Endothelial cell of umbilical vein (primary cell): Measurements from ENCODE around the gene GNB1. TPM values are rescaled to one million over a fixed set of nuclear protein-coding genes. Genes with fewer than 3 reads are reported as not detected.

Experiments used
- BruUV-seq: library from RNA; stranded (reverse); fragments of 400-500 nt; replicated peaks from 2 replicates; lab custom pipeline; 2021; lab: Mats Ljungman, UMichigan
- CTCF ChIA-PET: fragments of 300-600, 350-600 bp; sonication (Branson Sonifier 250); formaldehyde crosslinking; loops from one replicate; lab custom pipeline; 2021; ENCODE audit warnings: antibody characterized with exemption, inconsistent platforms; lab: Charles Lee
- POLR2A ChIA-PET: fragments of 300-600, 350-600 bp; sonication (Branson Sonifier 250); formaldehyde crosslinking; loops from one replicate; lab custom pipeline; 2021; ENCODE audit warnings: antibody characterized with exemption, inconsistent platforms; lab: Charles Lee
- DNase-seq: peaks from one replicate; pipeline ENCODE4 v3.0.0-alpha.2; 2011; ENCODE audit warnings: low read depth, low spot score
- FAIRE-seq: peaks from 2 replicates; lab custom pipeline; 2011; peaks lifted over from hg19 to GRCh38; lab: Jason Lieb, UNC
- H2AFZ ChIP-seq: 2 replicates; pipeline ENCODE4 v1.6.0; 2012; ENCODE audit warnings: low read depth, low read length, control low read depth, inconsistent platforms
- H3K27ac ChIP-seq: 2 replicates; pipeline ENCODE4 v1.5.1; 2011; ENCODE audit warnings: low read depth, mild to moderate bottlenecking, control low read depth, low read length, moderate library complexity; ENCODE audit not compliant: insufficient read depth
- H3K27me3 ChIP-seq, 2 experiments: 2 replicates each; pipeline versions ENCODE4 v1.6.0 to v1.6.1; 2011; ENCODE audit warnings: low read length in 2 of 2, mixed read lengths in 1 of 2; ENCODE audit not compliant: control insufficient read depth in 2 of 2, insufficient read depth in 2 of 2
- H3K36me3 ChIP-seq, 2 experiments: 2 replicates in 1 of 2; 3 replicates in 1 of 2; pipeline ENCODE4 v1.5.1; 2011; ENCODE audit warnings: low read length in 2 of 2, mild to moderate bottlenecking in 1 of 2, moderate library complexity in 1 of 2; ENCODE audit not compliant: control insufficient read depth in 2 of 2, insufficient read depth in 2 of 2; ENCODE audit errors: extremely low read depth in 1 of 2
- H3K4me1 ChIP-seq: 3 replicates; pipeline ENCODE4 v1.5.1; 2011; ENCODE audit warnings: mild to moderate bottlenecking, low read length; ENCODE audit not compliant: control insufficient read depth, insufficient read depth; ENCODE audit errors: extremely low read depth
- H3K4me2 ChIP-seq: 2 replicates; pipeline ENCODE4 v1.6.1; 2011; ENCODE audit warnings: low read length, control low read depth, mixed read lengths; ENCODE audit not compliant: insufficient read depth
- H3K4me3 ChIP-seq, 3 experiments: fragments of 200-600 bp in 1 of 3; sonication (generic), shearing (Covaris generic) in 1 of 3; replicated peaks in 1 of 3; 2 replicates each; pipeline ENCODE4 v1.5.1; 2011 to 2016; ENCODE audit warnings: control low read depth in 3 of 3, low read length in 3 of 3, mild to moderate bottlenecking in 2 of 3, inconsistent platforms in 1 of 3, low read depth in 1 of 3, moderate library complexity in 1 of 3; ENCODE audit not compliant: insufficient read depth in 1 of 3
- H3K79me2 ChIP-seq: 2 replicates; pipeline ENCODE4 v1.6.0; 2012; ENCODE audit warnings: low read length, inconsistent platforms; ENCODE audit not compliant: control insufficient read depth, insufficient read depth
- H3K9ac ChIP-seq: replicated peaks from 2 replicates; pipeline ENCODE3; 2011; ENCODE audit warnings: low read length, control low read depth; ENCODE audit not compliant: insufficient read depth; ENCODE audit errors: extremely low read depth
- H3K9me1 ChIP-seq: replicated peaks from 3 replicates; pipeline ENCODE4 v1.6.0; 2011; ENCODE audit warnings: mild to moderate bottlenecking, low read length; ENCODE audit not compliant: control insufficient read depth, insufficient read depth; ENCODE audit errors: extremely low read depth
- H3K9me3 ChIP-seq: replicated peaks from 2 replicates; pipeline ENCODE4 v1.5.1; 2012; ENCODE audit warnings: low read length, inconsistent platforms; ENCODE audit not compliant: control insufficient read depth, insufficient read depth
- H4K20me1 ChIP-seq: replicated peaks from 2 replicates; pipeline ENCODE3; 2011; ENCODE audit warnings: mild to moderate bottlenecking, low read length; ENCODE audit not compliant: control insufficient read depth, insufficient read depth; ENCODE audit errors: extremely low read depth
- EZH2 ChIP-seq: IDR thresholded peaks from 2 replicates; pipeline ENCODE4 v1.6.1; 2012; ENCODE audit warnings: borderline replicate concordance, low read depth, mild to moderate bottlenecking, moderate library complexity, low read length, inconsistent platforms; ENCODE audit not compliant: severe bottlenecking
- FOS ChIP-seq: IDR thresholded peaks from 2 replicates; pipeline ENCODE4 v1.6.1; 2011; ENCODE audit warnings: mild to moderate bottlenecking, low read length, moderate library complexity, borderline replicate concordance; ENCODE audit not compliant: insufficient read depth
- GATA2 ChIP-seq: IDR thresholded peaks from 2 replicates; pipeline ENCODE4 v1.7.0; 2011; ENCODE audit warnings: low read depth, mild to moderate bottlenecking, moderate library complexity, mixed read lengths, low read length; ENCODE audit not compliant: insufficient read length, insufficient read depth
- JUN ChIP-seq: IDR thresholded peaks from 2 replicates; pipeline ENCODE4 v1.6.1; 2011; ENCODE audit warnings: borderline replicate concordance, low read depth; ENCODE audit not compliant: insufficient read length, insufficient read depth
- MYC ChIP-seq: IDR thresholded peaks from one replicate; pipeline ENCODE4 v1.6.1; 2011; ENCODE audit warnings: mild to moderate bottlenecking, low read depth, low read length
- POLR2A ChIP-seq: IDR thresholded peaks from 2 replicates; pipeline ENCODE4 v1.6.1; 2012; ENCODE audit warnings: low read depth, mild to moderate bottlenecking, control low read depth, low read length
- POLR2AphosphoS5 ChIP-seq: IDR thresholded peaks from 2 replicates; pipeline ENCODE4 v1.6.1; 2012; ENCODE audit warnings: low read depth, mild to moderate bottlenecking, control low read depth, low read length, moderate library complexity; ENCODE audit not compliant: insufficient read depth
- dilution Hi-C: fragments of 300-500 bp; cut with MboI; formaldehyde crosslinking; loops from one replicate; pipeline ENCODE4 v1.15.0; 2019; ENCODE audit warnings: low sequenced_read_pairs; ENCODE audit not compliant: extremely low pct_ligation_motif_present
- intact Hi-C: fragments of 100-400 bp; cut with micrococcal nuclease; formaldehyde crosslinking; loops from one replicate; pipeline ENCODE4 v1.10.0; 2022
- polyA plus RNA-seq, 4 experiments: library from polyadenylated mRNA; depleted of rRNA in 3 of 4; stranded (reverse) in 3 of 4; unstranded in 1 of 4; fragments of >200 nt; gene quantifications; 2 replicates each; pipeline versions ENCODE4 v1.2.1 to v1.2.3, GENCODE V29; 2011 to 2012; ENCODE audit warnings: missing spikeins in 1 of 4
- total RNA-seq: library from RNA; stranded (reverse); gene quantifications from 2 replicates; pipeline ENCODE4 v1.2.3, GENCODE V29; 2021
- TF ChIP-seq, protein P1 (sequence below): IDR thresholded peaks from 2 replicates; pipeline ENCODE4 v1.6.1; 2011; ENCODE audit not compliant: insufficient read depth, insufficient read length
- TF ChIP-seq, protein P2 (sequence below), 2 donors: IDR thresholded peaks; 1 replicate in 1 of 2; 2 replicates in 1 of 2; pipeline ENCODE4 v1.5.1; 2011; ENCODE audit warnings: low read length in 2 of 2, mild to moderate bottlenecking in 2 of 2, moderate library complexity in 2 of 2, control low read depth in 1 of 2, inconsistent platforms in 1 of 2, low read depth in 1 of 2; ENCODE audit not compliant: insufficient read depth in 1 of 2; ENCODE audit errors: extremely low read depth in 1 of 2

Gene GNB1
- total and polyA plus RNA-seq, 2 donors (not counting 3 experiments of a cell fraction or from before 2014, with no cell fraction given) = 501 to 529 TPM

DNA sequence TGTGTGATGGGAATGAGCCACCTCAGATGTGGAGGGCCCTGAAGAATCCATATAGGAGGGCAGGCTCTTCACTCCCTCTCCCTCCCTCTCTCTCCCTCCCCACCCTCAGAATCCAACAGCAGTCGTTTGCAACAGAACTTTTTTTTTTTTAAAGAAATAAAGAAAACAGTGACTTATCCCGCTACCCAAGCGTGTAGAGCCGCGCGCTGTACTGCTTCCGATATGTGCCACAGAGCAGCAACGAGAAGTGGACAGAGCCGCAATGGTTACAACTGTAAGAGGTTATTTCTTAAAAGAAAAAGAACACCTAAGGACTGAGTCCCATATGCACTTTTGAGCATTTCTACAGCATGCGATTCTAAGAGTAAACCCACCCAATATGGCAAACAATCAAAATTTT is 105.2 kb downstream of the GNB1 start:
- peaks cover 13% of the 10 kb centered on the region for H3K4me1 ChIP-seq
- H3K36me3 ChIP-seq = peaks cover 24 to 52% of the 10 kb centered on the region in 2 experiments
- POLR2A ChIA-PET = no interaction called here
- CTCF ChIA-PET = interaction anchor here (1.5 kb wide), 1 partner anchor 120 kb away, joined by 4 read pairs; no protein-coding TSS in a partner anchor
- H3K4me2 ChIP-seq = no peak overlapping the region
- intact Hi-C loops = no loop called here
- no peak overlapping the region for H3K9ac ChIP-seq
- H3K9me3 ChIP-seq = no peaks in the 10 kb centered on the region
- H2AFZ ChIP-seq = no peak overlapping the region
- no peak for FAIRE-seq
- DNase-seq = no peak
- no peaks in the 10 kb centered on the region for H3K27me3 ChIP-seq
- H3K9me1 ChIP-seq = no peaks in the 10 kb centered on the region
- peaks cover 3% of the 10 kb centered on the region for H3K79me2 ChIP-seq
- TF ChIP-seq POLR2AphosphoS5 (no peak), MYC (no peak), GATA2 (no peak), POLR2A (no peak), EZH2 (no peak), JUN (no peak), FOS (no peak)
- TF ChIP-seq, protein P1, sequence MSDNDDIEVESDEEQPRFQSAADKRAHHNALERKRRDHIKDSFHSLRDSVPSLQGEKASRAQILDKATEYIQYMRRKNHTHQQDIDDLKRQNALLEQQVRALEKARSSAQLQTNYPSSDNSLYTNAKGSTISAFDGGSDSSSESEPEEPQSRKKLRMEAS = no peak
- TF ChIP-seq, protein P2, sequence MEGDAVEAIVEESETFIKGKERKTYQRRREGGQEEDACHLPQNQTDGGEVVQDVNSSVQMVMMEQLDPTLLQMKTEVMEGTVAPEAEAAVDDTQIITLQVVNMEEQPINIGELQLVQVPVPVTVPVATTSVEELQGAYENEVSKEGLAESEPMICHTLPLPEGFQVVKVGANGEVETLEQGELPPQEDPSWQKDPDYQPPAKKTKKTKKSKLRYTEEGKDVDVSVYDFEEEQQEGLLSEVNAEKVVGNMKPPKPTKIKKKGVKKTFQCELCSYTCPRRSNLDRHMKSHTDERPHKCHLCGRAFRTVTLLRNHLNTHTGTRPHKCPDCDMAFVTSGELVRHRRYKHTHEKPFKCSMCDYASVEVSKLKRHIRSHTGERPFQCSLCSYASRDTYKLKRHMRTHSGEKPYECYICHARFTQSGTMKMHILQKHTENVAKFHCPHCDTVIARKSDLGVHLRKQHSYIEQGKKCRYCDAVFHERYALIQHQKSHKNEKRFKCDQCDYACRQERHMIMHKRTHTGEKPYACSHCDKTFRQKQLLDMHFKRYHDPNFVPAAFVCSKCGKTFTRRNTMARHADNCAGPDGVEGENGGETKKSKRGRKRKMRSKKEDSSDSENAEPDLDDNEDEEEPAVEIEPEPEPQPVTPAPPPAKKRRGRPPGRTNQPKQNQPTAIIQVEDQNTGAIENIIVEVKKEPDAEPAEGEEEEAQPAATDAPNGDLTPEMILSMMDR (IDR thresholded peaks at IDR 0.05; ENCODE audit: extremely low read depth in 1 of 2, insufficient read depth in 1 of 2, low read depth in 1 of 2, low read length in 2 of 2) = no peak
- no peak overlapping the region for H3K4me3 ChIP-seq
- H4K20me1 ChIP-seq = peaks cover 3% of the 10 kb centered on the region
- BruUV-seq = TSS peak; percentile 53
- dilution Hi-C loops = no loop called here
- H3K27ac ChIP-seq = no peak overlapping the region
